ENCODE results near the gene ZNF625. TPM values are rescaled to one million over a fixed set of nuclear protein-coding genes. Genes with fewer than 3 reads are reported as not detected.
A peak's percentile ranks its signal among the peaks of the same experiment; 100 is the strongest.

Gene ZNF625
- total RNA-seq, 1 donor from 2014 or later: 16.1 TPM

DNA sequence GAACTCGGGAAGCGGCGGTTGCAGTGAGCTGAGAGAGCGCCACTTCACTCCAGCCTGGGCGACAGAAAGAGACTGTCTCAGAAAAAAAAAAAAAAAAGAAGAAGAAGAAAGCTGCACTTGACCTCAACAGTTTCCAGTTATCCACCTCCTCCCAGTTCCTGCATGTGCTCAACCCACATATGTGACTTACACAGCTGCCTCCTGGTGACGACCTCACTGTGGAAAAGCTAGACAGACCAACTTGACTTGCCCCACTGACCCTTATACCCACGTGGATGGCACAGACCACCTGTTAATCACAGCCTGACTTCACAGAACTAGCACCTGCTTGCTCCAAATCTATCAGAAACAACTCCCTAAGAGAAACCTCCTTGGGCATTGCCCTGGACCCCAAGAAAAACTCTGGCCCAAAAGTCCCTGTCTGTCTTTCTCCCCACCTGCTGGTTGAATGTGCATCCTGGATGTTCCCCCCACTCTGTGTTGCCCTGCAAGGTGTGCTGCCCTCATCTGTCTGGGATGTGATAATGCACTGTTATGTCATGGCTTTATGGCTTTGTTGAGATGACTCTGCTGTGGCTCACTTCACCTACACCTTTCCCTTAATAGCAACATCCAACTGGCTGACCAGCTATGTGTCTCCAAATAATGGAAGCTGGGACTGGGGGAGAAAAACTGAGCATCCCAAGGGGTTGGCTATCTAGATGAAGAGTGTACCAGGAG, 19.2 kb downstream of the ZNF625 start:
- Histone ChIP-seq H3K36me3 (ENCODE audit: insufficient read depth, low read length) (peaks cover 27% of the 10 kb centered on the region), H3K79me2 (ENCODE audit: insufficient read depth, low read length) (peaks cover 28% of the 10 kb centered on the region), H3K9ac (ENCODE audit: low read length) (no peak overlapping the region), H3K27ac (ENCODE audit: low read depth, low read length) (no peak overlapping the region), H3K4me3 (ENCODE audit: insufficient read depth, low read depth, low read length) (no peak overlapping the region), H2AFZ (ENCODE audit: low read depth, low read length) (no peak overlapping the region), H3K9me3 (ENCODE audit: insufficient read depth, low read depth, low read length) (peaks cover 24% of the 10 kb centered on the region), H3K4me1 (ENCODE audit: insufficient read depth, low read length) (peaks cover 4% of the 10 kb centered on the region), H3K27me3 (ENCODE audit: insufficient read depth, low read length) (no peaks in the 10 kb centered on the region), H4K20me1 (ENCODE audit: insufficient read depth, low read length) (no peaks in the 10 kb centered on the region), H3K4me2 (ENCODE audit: low read length) (no peak overlapping the region)
- DNase-seq (ENCODE audit: low read depth) (no peak), FAIRE-seq (no peak)
- Mint-ChIP-seq H3K27ac (ENCODE audit: unreplicated experiment) (peak overlapping the region; percentile 34), H3K27me3 (ENCODE audit: low read depth, unreplicated experiment) (no peaks in the 10 kb centered on the region), H3K4me1 (ENCODE audit: low read depth, unreplicated experiment) (peaks cover 13% of the 10 kb centered on the region), H3K36me3 (ENCODE audit: low read depth, unreplicated experiment) (peaks cover 54% of the 10 kb centered on the region), H3K9me3 (ENCODE audit: unreplicated experiment) (peaks cover 34% of the 10 kb centered on the region), H3K4me3 (ENCODE audit: unreplicated experiment) (peak overlapping the region; percentile 65)
- no peak for TF ChIP-seq EZH2 (IDR thresholded peaks at IDR 0.05; ENCODE audit: insufficient read depth, low read length)
- TF ChIP-seq, protein P1, sequence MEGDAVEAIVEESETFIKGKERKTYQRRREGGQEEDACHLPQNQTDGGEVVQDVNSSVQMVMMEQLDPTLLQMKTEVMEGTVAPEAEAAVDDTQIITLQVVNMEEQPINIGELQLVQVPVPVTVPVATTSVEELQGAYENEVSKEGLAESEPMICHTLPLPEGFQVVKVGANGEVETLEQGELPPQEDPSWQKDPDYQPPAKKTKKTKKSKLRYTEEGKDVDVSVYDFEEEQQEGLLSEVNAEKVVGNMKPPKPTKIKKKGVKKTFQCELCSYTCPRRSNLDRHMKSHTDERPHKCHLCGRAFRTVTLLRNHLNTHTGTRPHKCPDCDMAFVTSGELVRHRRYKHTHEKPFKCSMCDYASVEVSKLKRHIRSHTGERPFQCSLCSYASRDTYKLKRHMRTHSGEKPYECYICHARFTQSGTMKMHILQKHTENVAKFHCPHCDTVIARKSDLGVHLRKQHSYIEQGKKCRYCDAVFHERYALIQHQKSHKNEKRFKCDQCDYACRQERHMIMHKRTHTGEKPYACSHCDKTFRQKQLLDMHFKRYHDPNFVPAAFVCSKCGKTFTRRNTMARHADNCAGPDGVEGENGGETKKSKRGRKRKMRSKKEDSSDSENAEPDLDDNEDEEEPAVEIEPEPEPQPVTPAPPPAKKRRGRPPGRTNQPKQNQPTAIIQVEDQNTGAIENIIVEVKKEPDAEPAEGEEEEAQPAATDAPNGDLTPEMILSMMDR (IDR thresholded peaks at IDR 0.05; ENCODE audit: insufficient read depth, low read depth, low read length): no peak

DNA sequence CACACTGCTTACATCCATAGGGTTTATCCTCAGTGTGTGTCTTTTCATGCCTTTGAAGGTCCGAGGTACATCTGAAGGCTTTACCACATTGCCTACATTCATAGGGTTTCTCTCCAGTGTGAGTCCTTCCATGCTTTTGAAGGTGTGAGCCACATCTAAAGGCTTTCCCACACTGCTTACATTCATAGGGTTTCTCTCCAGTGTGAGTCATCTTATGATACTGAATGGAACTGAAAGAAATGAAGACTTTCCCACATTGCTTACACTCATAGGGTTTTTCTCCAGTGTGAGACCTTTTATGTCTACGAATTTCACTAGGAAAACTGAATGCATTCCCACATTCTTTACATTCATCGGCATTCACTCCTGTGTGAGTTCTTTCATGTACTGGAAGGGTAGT, 23.5 kb downstream of the ZNF625 start:
- Histone ChIP-seq H3K9me3 (ENCODE audit: insufficient read depth, low read depth, low read length) (peaks cover 33% of the 10 kb centered on the region), H2AFZ (ENCODE audit: low read depth, low read length) (no peak overlapping the region), H3K9ac (ENCODE audit: low read length) (no peak overlapping the region), H3K36me3 (ENCODE audit: insufficient read depth, low read length) (peaks cover 27% of the 10 kb centered on the region), H3K4me3 (ENCODE audit: insufficient read depth, low read depth, low read length) (no peak overlapping the region), H3K79me2 (ENCODE audit: insufficient read depth, low read length) (peaks cover 13% of the 10 kb centered on the region), H3K27ac (ENCODE audit: low read depth, low read length) (no peak overlapping the region), H3K27me3 (ENCODE audit: insufficient read depth, low read length) (no peaks in the 10 kb centered on the region), H3K4me1 (ENCODE audit: insufficient read depth, low read length) (no peaks in the 10 kb centered on the region), H3K4me2 (ENCODE audit: low read length) (no peak overlapping the region), H4K20me1 (ENCODE audit: insufficient read depth, low read length) (no peaks in the 10 kb centered on the region)
- H3K4me1 Mint-ChIP-seq (ENCODE audit: low read depth, unreplicated experiment): peaks cover 3% of the 10 kb centered on the region
- H3K27me3 Mint-ChIP-seq (ENCODE audit: low read depth, unreplicated experiment): no peaks in the 10 kb centered on the region
- H3K27ac Mint-ChIP-seq (ENCODE audit: unreplicated experiment): no peak overlapping the region
- peaks cover 70% of the 10 kb centered on the region for H3K36me3 Mint-ChIP-seq (ENCODE audit: low read depth, unreplicated experiment)
- TF ChIP-seq, protein P1 (IDR thresholded peaks at IDR 0.05; ENCODE audit: insufficient read depth, low read depth, low read length): no peak
- TF ChIP-seq EZH2 (IDR thresholded peaks at IDR 0.05; ENCODE audit: insufficient read depth, low read length): no peak
- DNase-seq (ENCODE audit: low read depth) (no peak), FAIRE-seq (no peak)
- H3K4me3 Mint-ChIP-seq (ENCODE audit: unreplicated experiment): no peak overlapping the region
- H3K9me3 Mint-ChIP-seq (ENCODE audit: unreplicated experiment): peaks cover 63% of the 10 kb centered on the region

DNA sequence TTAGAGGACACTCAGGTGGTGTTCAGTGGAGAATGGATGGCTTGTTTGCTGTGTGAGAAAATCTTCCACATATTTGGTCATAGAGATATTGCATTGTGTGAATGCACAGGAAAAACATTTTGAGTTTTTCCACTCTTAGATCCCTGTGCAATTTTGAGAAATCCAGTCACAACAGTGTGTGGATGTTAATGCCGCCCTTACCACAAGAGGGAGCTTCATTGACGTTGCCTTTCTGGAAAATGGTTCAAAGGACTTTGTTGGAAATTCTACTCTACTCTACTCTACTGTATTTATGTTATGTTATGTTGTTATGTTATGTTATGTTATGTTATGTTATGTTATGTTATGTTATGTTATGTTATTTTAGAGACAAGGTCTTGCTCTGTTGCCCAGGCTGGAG, 29.8 kb downstream of the ZNF625 start:
- no peak overlapping the region for H3K27ac Mint-ChIP-seq (ENCODE audit: unreplicated experiment)
- Histone ChIP-seq H3K4me2 (ENCODE audit: low read length) (no peak overlapping the region), H3K36me3 (ENCODE audit: insufficient read depth, low read length) (no peaks in the 10 kb centered on the region), H3K9ac (ENCODE audit: low read length) (no peak overlapping the region), H3K4me3 (ENCODE audit: insufficient read depth, low read depth, low read length) (no peak overlapping the region), H3K27me3 (ENCODE audit: insufficient read depth, low read length) (no peaks in the 10 kb centered on the region), H3K4me1 (ENCODE audit: insufficient read depth, low read length) (no peaks in the 10 kb centered on the region), H3K79me2 (ENCODE audit: insufficient read depth, low read length) (no peaks in the 10 kb centered on the region), H2AFZ (ENCODE audit: low read depth, low read length) (no peak overlapping the region), H3K9me3 (ENCODE audit: insufficient read depth, low read depth, low read length) (peaks cover 10% of the 10 kb centered on the region), H3K27ac (ENCODE audit: low read depth, low read length) (no peak overlapping the region), H4K20me1 (ENCODE audit: insufficient read depth, low read length) (no peaks in the 10 kb centered on the region)
- TF ChIP-seq, protein P1 (IDR thresholded peaks at IDR 0.05; ENCODE audit: insufficient read depth, low read depth, low read length): peak; percentile 12
- TF ChIP-seq EZH2 (IDR thresholded peaks at IDR 0.05; ENCODE audit: insufficient read depth, low read length): no peak
- H3K9me3 Mint-ChIP-seq (ENCODE audit: unreplicated experiment): peaks cover 32% of the 10 kb centered on the region
- no peak overlapping the region for H3K4me3 Mint-ChIP-seq (ENCODE audit: unreplicated experiment)
- H3K4me1 Mint-ChIP-seq (ENCODE audit: low read depth, unreplicated experiment): no peaks in the 10 kb centered on the region
- FAIRE-seq: no peak
- H3K36me3 Mint-ChIP-seq (ENCODE audit: low read depth, unreplicated experiment): peaks cover 21% of the 10 kb centered on the region
- H3K27me3 Mint-ChIP-seq (ENCODE audit: low read depth, unreplicated experiment): no peaks in the 10 kb centered on the region
- DNase-seq (ENCODE audit: low read depth): no peak
